PC-9 (cell line): ENCODE data around the gene RSAD1. TPM values are rescaled to one million over a fixed set of nuclear protein-coding genes. Genes with fewer than 3 reads are reported as not detected.

Source experiments
- BruUV-seq: library from RNA; stranded (reverse); fragments of 400-500 nt; replicated peaks from 2 replicates; lab custom pipeline; 2021; lab: Mats Ljungman, UMichigan
- CTCF ChIA-PET: fragments of 300-600 bp; sonication (Branson Sonifier 250); formaldehyde crosslinking; loops from one replicate; lab custom pipeline; 2022; ENCODE audit warnings: antibody characterized with exemption; lab: Charles Lee
- POLR2A ChIA-PET: fragments of 300-600 bp; sonication (Branson Sonifier 250); formaldehyde crosslinking; loops from one replicate; lab custom pipeline; 2022; ENCODE audit warnings: antibody characterized with exemption; ENCODE audit not compliant: unreplicated experiment; lab: Charles Lee
- DNase-seq, 2 experiments: peaks; one replicate each; pipeline versions ENCODE4 v3.0.0 to v3.0.0-alpha.2; 2015 to 2022; ENCODE audit warnings: mixed read lengths in 1 of 2
- H2AFZ ChIP-seq: fragments of 200-600 bp; sonication (generic); 2 replicates; pipeline ENCODE4 v1.8.1; 2017; ENCODE audit warnings: antibody characterized with exemption
- H3F3A ChIP-seq: fragments of 200-600 bp; sonication (generic); 2 replicates; pipeline ENCODE4 v1.8.1; 2017; ENCODE audit warnings: antibody characterized with exemption, mild to moderate bottlenecking, low read depth; ENCODE audit not compliant: insufficient read depth
- H3K27ac ChIP-seq: fragments of 200-600 bp; sonication (generic); 2 replicates; pipeline ENCODE4 v1.6.1; 2016; ENCODE audit warnings: mixed run types
- H3K27me3 ChIP-seq: fragments of 200-600 bp; sonication (generic); 2 replicates; pipeline ENCODE4 v1.6.1; 2016; ENCODE audit warnings: low read depth, mixed run types; ENCODE audit not compliant: insufficient read depth
- H3K36me3 ChIP-seq: fragments of 200-600 bp; sonication (generic); 2 replicates; pipeline ENCODE4 v1.6.1; 2016; ENCODE audit warnings: low read depth, mixed run types
- H3K4me1 ChIP-seq: fragments of 200-600 bp; sonication (generic); replicated peaks from 2 replicates; pipeline ENCODE4 v1.6.1; 2016; ENCODE audit warnings: mixed run types; ENCODE audit not compliant: insufficient read depth
- H3K4me2 ChIP-seq: fragments of 200-600 bp; sonication (generic); 2 replicates; pipeline ENCODE4 v1.6.1; 2017; ENCODE audit warnings: mixed run types
- H3K4me3 ChIP-seq: fragments of 200-600 bp; sonication (generic); 2 replicates; pipeline ENCODE4 v1.6.1; 2016; ENCODE audit warnings: mixed run types
- H3K79me2 ChIP-seq: fragments of 200-600 bp; sonication (generic); 2 replicates; pipeline ENCODE4 v1.6.1; 2017; ENCODE audit warnings: low read depth, mixed run types
- H3K9me2 ChIP-seq: fragments of 200-600 bp; sonication (generic); 2 replicates; pipeline ENCODE4 v1.8.1; 2017; ENCODE audit warnings: mild to moderate bottlenecking; ENCODE audit not compliant: insufficient read depth
- H3K9me3 ChIP-seq: fragments of 200-600 bp; sonication (generic); 2 replicates; pipeline ENCODE4 v1.8.1; 2016; ENCODE audit warnings: low read depth; ENCODE audit not compliant: insufficient read depth
- H4K20me1 ChIP-seq: fragments of 200-600 bp; sonication (generic); 2 replicates; pipeline ENCODE4 v1.8.1; 2017; ENCODE audit not compliant: insufficient read depth
- EZH2 ChIP-seq: fragments of 200-600 bp; sonication (generic); IDR thresholded peaks from 2 replicates; pipeline ENCODE4 v1.8.0; 2017; ENCODE audit warnings: antibody characterized with exemption, low read depth
- intact Hi-C: fragments of 100-400 bp; cut with micrococcal nuclease; formaldehyde crosslinking; loops from one replicate; pipeline ENCODE4 v1.10.0; 2022; ENCODE audit not compliant: unreplicated experiment
- total RNA-seq: library from RNA; stranded (reverse); gene quantifications from 2 replicates; pipeline ENCODE4 v1.2.3, GENCODE V29; 2021
- TF ChIP-seq, protein P1 (sequence below): fragments of 200-600 bp; sonication (generic); conservative IDR thresholded peaks from 2 replicates; pipeline ENCODE4 v1.6.1; 2017; ENCODE audit warnings: mixed run types, antibody characterized with exemption, mild to moderate bottlenecking, moderate library complexity

RSAD1 gene
- total RNA-seq, 1 experiment from 2014 or later, result 15.1 TPM

- Histone ChIP-seq H3K79me2 (no peaks in the 10 kb centered on the region), H4K20me1 (no peaks in the 10 kb centered on the region), H3K4me3 (no peak overlapping the region), H3K4me1 (peaks cover 28% of the 10 kb centered on the region), H3K27ac (no peak overlapping the region), H3K4me2 (no peak overlapping the region), H3K9me3 (no peaks in the 10 kb centered on the region), H3F3A (peaks cover 22% of the 10 kb centered on the region), H2AFZ (no peak overlapping the region), H3K36me3 (no peaks in the 10 kb centered on the region), H3K27me3 (no peaks in the 10 kb centered on the region), H3K9me2 (no peaks in the 10 kb centered on the region)
- ChIA-PET CTCF (no interaction called here), POLR2A (no interaction called here)
- intact Hi-C loops, result no loop called here
- no peak for DNase-seq
- no TSS peak for BruUV-seq
- TF ChIP-seq, protein P1, sequence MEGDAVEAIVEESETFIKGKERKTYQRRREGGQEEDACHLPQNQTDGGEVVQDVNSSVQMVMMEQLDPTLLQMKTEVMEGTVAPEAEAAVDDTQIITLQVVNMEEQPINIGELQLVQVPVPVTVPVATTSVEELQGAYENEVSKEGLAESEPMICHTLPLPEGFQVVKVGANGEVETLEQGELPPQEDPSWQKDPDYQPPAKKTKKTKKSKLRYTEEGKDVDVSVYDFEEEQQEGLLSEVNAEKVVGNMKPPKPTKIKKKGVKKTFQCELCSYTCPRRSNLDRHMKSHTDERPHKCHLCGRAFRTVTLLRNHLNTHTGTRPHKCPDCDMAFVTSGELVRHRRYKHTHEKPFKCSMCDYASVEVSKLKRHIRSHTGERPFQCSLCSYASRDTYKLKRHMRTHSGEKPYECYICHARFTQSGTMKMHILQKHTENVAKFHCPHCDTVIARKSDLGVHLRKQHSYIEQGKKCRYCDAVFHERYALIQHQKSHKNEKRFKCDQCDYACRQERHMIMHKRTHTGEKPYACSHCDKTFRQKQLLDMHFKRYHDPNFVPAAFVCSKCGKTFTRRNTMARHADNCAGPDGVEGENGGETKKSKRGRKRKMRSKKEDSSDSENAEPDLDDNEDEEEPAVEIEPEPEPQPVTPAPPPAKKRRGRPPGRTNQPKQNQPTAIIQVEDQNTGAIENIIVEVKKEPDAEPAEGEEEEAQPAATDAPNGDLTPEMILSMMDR, result no peak
- TF ChIP-seq EZH2, result no peak
Measured at GRCh38 chr17:50502301-50502990, 23.8 kb downstream of the RSAD1 start.

GRCh38 chr17:50505591-50506130 lies 27.0 kb downstream of the RSAD1 start:
- TF ChIP-seq EZH2, result no peak
- TF ChIP-seq, protein P1, result no peak
- ChIA-PET CTCF (no interaction called here), POLR2A (no interaction called here)
- no peaks in the 10 kb centered on the region for H3K9me2 ChIP-seq
- no peak overlapping the region for H2AFZ ChIP-seq
- BruUV-seq, result no TSS peak
- H3K9me3 ChIP-seq, result no peaks in the 10 kb centered on the region
- no peaks in the 10 kb centered on the region for H4K20me1 ChIP-seq
- no peak overlapping the region for H3K27ac ChIP-seq
- no peaks in the 10 kb centered on the region for H3K27me3 ChIP-seq
- peaks cover 23% of the 10 kb centered on the region for H3F3A ChIP-seq
- no peaks in the 10 kb centered on the region for H3K79me2 ChIP-seq
- no peaks in the 10 kb centered on the region for H3K36me3 ChIP-seq
- H3K4me3 ChIP-seq, result no peak overlapping the region
- DNase-seq, result no peak
- peaks cover 23% of the 10 kb centered on the region for H3K4me1 ChIP-seq
- intact Hi-C loops, result loop anchor here (2.0 kb wide), 1 partner anchor 29 kb away; no protein-coding TSS in a partner anchor
- no peak overlapping the region for H3K4me2 ChIP-seq

DNA sequence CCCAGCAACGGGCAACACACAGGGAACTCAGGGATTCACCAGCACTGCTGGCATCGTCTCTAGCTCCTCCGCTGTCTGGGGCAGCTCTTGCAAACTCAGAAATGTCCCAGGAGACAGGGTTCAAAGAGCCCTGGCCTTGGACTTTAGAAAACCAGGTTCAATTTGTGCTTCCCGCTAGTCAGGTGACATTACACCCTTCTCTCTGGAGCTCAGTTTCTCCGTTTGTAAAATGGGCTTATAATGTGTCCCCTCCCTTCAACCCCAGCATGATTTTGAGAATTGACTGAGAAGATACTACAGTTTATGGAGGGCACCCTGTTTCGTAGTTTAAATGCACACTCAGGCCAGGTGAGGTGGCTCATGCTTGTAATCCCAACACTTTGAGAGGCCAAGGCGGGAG lies 27.6 kb downstream of the RSAD1 start:
- POLR2A ChIA-PET, result interaction anchor here (0.8 kb wide), 1 partner anchor 54 kb away, joined by 6 read pairs; no protein-coding TSS in a partner anchor
- no peak overlapping the region for H3K4me3 ChIP-seq
- no peaks in the 10 kb centered on the region for H3K79me2 ChIP-seq
- H3F3A ChIP-seq, result peaks cover 29% of the 10 kb centered on the region
- no peak for TF ChIP-seq EZH2
- TF ChIP-seq, protein P1, result no peak
- H3K27ac ChIP-seq, result no peak overlapping the region
- intact Hi-C loops, result no loop called here
- no peaks in the 10 kb centered on the region for H3K36me3 ChIP-seq
- no TSS peak for BruUV-seq
- DNase-seq, result no peak
- H4K20me1 ChIP-seq, result no peaks in the 10 kb centered on the region
- no peaks in the 10 kb centered on the region for H3K9me2 ChIP-seq
- no peaks in the 10 kb centered on the region for H3K9me3 ChIP-seq
- no peak overlapping the region for H3K4me2 ChIP-seq
- peaks cover 30% of the 10 kb centered on the region for H3K4me1 ChIP-seq
- H2AFZ ChIP-seq, result no peak overlapping the region
- no peaks in the 10 kb centered on the region for H3K27me3 ChIP-seq
- CTCF ChIA-PET, result interaction anchor here (0.6 kb wide), 1 partner anchor 34 kb away, joined by 6 read pairs; no protein-coding TSS in a partner anchor
